WTC11 (cell line): ENCODE measurements around the gene MN1.

Source experiments
- ESRRA ChIP-seq: sonication (generic); formaldehyde crosslinking; IDR thresholded peaks from 2 replicates; pipeline ENCODE4 v1.8.1; 2022; ENCODE audit warnings: mild to moderate bottlenecking, missing genetic modification reagents, borderline replicate concordance
- FOXP4 ChIP-seq: sonication (generic); formaldehyde crosslinking; IDR thresholded peaks from 2 replicates; pipeline ENCODE4 v1.8.0; 2022; ENCODE audit warnings: mild to moderate bottlenecking, missing genetic modification reagents
- IRF2 ChIP-seq: sonication (generic); formaldehyde crosslinking; IDR thresholded peaks from 2 replicates; pipeline ENCODE4 v1.8.0; 2022; ENCODE audit warnings: low read depth, missing genetic modification reagents, borderline replicate concordance
- ZNF138 ChIP-seq: sonication (generic); formaldehyde crosslinking; conservative IDR thresholded peaks from 2 replicates; pipeline ENCODE4 v1.8.1; 2022; ENCODE audit warnings: mild to moderate bottlenecking, moderate library complexity, missing genetic modification reagents
- TF ChIP-seq, protein P1 (sequence below): fragments of 200-600 bp; IDR thresholded peaks from 2 replicates; pipeline ENCODE4 v1.8.0; 2022; ENCODE audit warnings: antibody characterized with exemption
- TF ChIP-seq, protein P2 (sequence below): fragments of 250-450 bp; sonication (Bioruptor Pico); conservative IDR thresholded peaks from 2 replicates; pipeline ENCODE4 v1.9.0; 2021; ENCODE audit warnings: mild to moderate bottlenecking
- TF ChIP-seq, protein P3 (sequence below): sonication (generic); formaldehyde crosslinking; conservative IDR thresholded peaks from 2 replicates; pipeline ENCODE4 v1.8.1; 2022; ENCODE audit warnings: mild to moderate bottlenecking, missing genetic modification reagents
- TF ChIP-seq, protein P4 (sequence below): sonication (generic); formaldehyde crosslinking; IDR thresholded peaks from 2 replicates; pipeline ENCODE4 v1.8.0; 2022; ENCODE audit warnings: mild to moderate bottlenecking, missing genetic modification reagents

DNA sequence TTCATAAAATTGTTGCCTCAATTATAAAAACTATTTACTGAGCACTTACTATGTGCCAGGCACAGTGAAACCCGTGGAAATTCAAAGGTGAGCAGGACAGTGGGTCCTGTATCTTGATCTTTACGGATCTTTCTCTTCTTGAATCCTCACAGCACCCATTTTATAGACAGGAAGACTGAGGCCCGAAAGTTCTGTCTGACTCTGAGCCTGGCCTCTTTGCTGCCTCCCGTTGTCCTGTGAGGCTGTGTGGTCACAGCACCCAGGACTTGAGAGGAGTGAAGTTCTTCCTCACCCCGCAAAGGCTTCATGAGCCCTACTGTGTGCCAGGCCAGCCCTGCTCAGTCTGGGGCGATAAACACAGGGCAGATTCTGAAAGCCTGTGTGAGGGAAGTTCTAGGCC lies 13.4 kb upstream of the MN1 start:
- TF ChIP-seq, protein P1, sequence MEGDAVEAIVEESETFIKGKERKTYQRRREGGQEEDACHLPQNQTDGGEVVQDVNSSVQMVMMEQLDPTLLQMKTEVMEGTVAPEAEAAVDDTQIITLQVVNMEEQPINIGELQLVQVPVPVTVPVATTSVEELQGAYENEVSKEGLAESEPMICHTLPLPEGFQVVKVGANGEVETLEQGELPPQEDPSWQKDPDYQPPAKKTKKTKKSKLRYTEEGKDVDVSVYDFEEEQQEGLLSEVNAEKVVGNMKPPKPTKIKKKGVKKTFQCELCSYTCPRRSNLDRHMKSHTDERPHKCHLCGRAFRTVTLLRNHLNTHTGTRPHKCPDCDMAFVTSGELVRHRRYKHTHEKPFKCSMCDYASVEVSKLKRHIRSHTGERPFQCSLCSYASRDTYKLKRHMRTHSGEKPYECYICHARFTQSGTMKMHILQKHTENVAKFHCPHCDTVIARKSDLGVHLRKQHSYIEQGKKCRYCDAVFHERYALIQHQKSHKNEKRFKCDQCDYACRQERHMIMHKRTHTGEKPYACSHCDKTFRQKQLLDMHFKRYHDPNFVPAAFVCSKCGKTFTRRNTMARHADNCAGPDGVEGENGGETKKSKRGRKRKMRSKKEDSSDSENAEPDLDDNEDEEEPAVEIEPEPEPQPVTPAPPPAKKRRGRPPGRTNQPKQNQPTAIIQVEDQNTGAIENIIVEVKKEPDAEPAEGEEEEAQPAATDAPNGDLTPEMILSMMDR = no peak
- TF ChIP-seq, protein P2, sequence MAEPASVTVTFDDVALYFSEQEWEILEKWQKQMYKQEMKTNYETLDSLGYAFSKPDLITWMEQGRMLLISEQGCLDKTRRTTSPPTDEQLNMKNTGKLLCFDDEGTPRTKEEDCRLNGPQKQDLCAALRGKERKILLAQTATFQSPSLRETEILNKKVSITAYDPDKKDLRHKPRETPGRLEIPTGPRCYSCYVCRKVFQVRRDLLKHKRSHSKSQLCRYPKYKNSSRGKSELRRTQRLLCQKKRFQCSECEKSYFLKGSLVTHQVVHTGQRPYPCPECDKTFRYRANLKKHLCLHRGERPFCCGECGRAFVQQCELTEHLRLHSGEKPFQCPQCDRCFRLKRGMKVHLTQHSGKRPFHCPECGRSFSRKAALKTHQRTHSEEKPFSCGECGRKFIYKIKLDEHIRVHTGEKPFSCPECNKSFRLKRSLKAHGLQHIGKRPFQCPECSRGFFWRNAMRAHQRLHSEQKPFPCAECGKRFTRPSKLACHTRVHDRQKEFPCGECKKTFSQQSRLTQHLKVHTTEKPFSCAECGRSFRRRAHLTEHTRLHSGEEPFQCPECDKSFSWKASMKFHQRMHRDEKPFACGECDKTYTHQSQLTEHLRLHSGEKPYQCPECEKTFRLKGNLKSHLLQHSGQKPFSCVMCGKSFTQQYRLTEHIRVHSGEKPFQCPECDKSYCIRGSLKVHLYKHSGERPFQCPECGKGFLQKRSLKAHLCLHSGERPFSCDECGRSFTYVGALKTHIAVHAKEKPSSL = no peak
- TF ChIP-seq IRF2 (no peak), ESRRA (CRISPR knock-in tag) (no peak), ZNF138 (no peak), FOXP4 (no peak)
- TF ChIP-seq, protein P3, sequence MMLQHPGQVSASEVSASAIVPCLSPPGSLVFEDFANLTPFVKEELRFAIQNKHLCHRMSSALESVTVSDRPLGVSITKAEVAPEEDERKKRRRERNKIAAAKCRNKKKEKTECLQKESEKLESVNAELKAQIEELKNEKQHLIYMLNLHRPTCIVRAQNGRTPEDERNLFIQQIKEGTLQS (CRISPR knock-in tag) = no peak
- TF ChIP-seq, protein P4, sequence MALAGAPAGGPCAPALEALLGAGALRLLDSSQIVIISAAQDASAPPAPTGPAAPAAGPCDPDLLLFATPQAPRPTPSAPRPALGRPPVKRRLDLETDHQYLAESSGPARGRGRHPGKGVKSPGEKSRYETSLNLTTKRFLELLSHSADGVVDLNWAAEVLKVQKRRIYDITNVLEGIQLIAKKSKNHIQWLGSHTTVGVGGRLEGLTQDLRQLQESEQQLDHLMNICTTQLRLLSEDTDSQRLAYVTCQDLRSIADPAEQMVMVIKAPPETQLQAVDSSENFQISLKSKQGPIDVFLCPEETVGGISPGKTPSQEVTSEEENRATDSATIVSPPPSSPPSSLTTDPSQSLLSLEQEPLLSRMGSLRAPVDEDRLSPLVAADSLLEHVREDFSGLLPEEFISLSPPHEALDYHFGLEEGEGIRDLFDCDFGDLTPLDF (CRISPR knock-in tag) = no peak
